HG03139 (cell line): ENCODE data around the gene ZNF181.
A peak's percentile ranks its signal among the peaks of the same experiment; 100 is the strongest.
"Not testable (repeated sequence)": the region's sequence is repeated elsewhere in the genome, so short reads cannot be mapped to it uniquely, and the experiment has no call there.

Experiments used
- ATAC-seq: cut with Tn5 transposase; IDR thresholded peaks from one replicate; pipeline ENCODE4 v1.9.1; 2021; ENCODE audit not compliant: unreplicated experiment

The ZNF181 gene

GRCh38 chr19:34733746-34734536 is at the start of gene ZNF181:
Gene ZNF181 (plus strand): TSS chr19:34734243. CDS start chr19:34735038, 795 bp downstream.
- peak; percentile 72 for ATAC-seq

GRCh38 chr19:34685266-34685665 is 48.8 kb upstream of the ZNF181 start:
- not testable (repeated sequence) for ATAC-seq

- ATAC-seq, result no peak
Measured at GRCh38 chr19:34686455-34686854, 47.6 kb upstream of the ZNF181 start.

GRCh38 chr19:34687348-34687747 is 46.7 kb upstream of the ZNF181 start:
- no peak for ATAC-seq

- no peak for ATAC-seq
Measured at GRCh38 chr19:34688592-34688991, 45.5 kb upstream of the ZNF181 start.

GRCh38 chr19:34690372-34690771 is 43.7 kb upstream of the ZNF181 start:
- ATAC-seq, result no peak

- ATAC-seq, result no peak
Measured at GRCh38 chr19:34692549-34692948, 41.5 kb upstream of the ZNF181 start.

GRCh38 chr19:34707661-34708060 is 26.4 kb upstream of the ZNF181 start:
- no peak for ATAC-seq

- no peak for ATAC-seq
Measured at GRCh38 chr19:34711890-34712289, 22.2 kb upstream of the ZNF181 start.

GRCh38 chr19:34712395-34713261 is 21.4 kb upstream of the ZNF181 start:
- no peak for ATAC-seq

GRCh38 chr19:34713262-34713637 is 20.8 kb upstream of the ZNF181 start:
- no peak for ATAC-seq

- no peak for ATAC-seq
Measured at GRCh38 chr19:34715357-34715756, 18.7 kb upstream of the ZNF181 start.

- no peak for ATAC-seq
Measured at GRCh38 chr19:34722353-34722752, 11.7 kb upstream of the ZNF181 start.

GRCh38 chr19:34725400-34725799 is 8.6 kb upstream of the ZNF181 start:
- no peak for ATAC-seq

- no peak for ATAC-seq
Measured at GRCh38 chr19:34731019-34731829, 2.8 kb upstream of the ZNF181 start.

- no peak for ATAC-seq
Measured at GRCh38 chr19:34731964-34732363, 2.1 kb upstream of the ZNF181 start.

GRCh38 chr19:34732612-34733211 is 1.3 kb upstream of the ZNF181 start:
- no peak for ATAC-seq

GRCh38 chr19:34733266-34733745 is 737 bp upstream of the ZNF181 start:
- ATAC-seq, result peak; percentile 2

- no peak for ATAC-seq
Measured at GRCh38 chr19:34734537-34735103, 577 bp downstream of the ZNF181 start.
